Gastroesophageal sphincter (tissue), 3 donors: ENCODE measurements around the gene MYO18B.

ENCODE experiments used
- CTCF ChIP-seq, 4 experiments: fragments of 200-600 bp in 2 of 4; fragments of 450-650 bp in 2 of 4; sonication (generic) in 1 of 4; IDR thresholded peaks; one replicate each; pipeline ENCODE4 v1.5.1; 2017 to 2019; ENCODE audit warnings: antibody characterized with exemption in 4 of 4, mild to moderate bottlenecking in 2 of 4, moderate library complexity in 2 of 4
- EP300 ChIP-seq: sonication (generic); formaldehyde crosslinking; IDR thresholded peaks from one replicate; pipeline ENCODE4 v1.6.1; 2017; ENCODE audit warnings: antibody characterized with exemption, mild to moderate bottlenecking
- POLR2A ChIP-seq, 2 donors: fragments of 450-650 bp; IDR thresholded peaks; one replicate each; pipeline ENCODE4 v1.6.1; 2017; ENCODE audit warnings: antibody characterized with exemption in 2 of 2, mild to moderate bottlenecking in 2 of 2, moderate library complexity in 1 of 2
- POLR2AphosphoS5 ChIP-seq: sonication (generic); formaldehyde crosslinking; IDR thresholded peaks from one replicate; pipeline ENCODE4 v1.6.1; 2017; ENCODE audit warnings: antibody characterized with exemption

- no peak for TF ChIP-seq CTCF (IDR thresholded peaks at IDR 0.05)
- TF ChIP-seq POLR2A (IDR thresholded peaks at IDR 0.05), result no peak
- no peak for TF ChIP-seq POLR2AphosphoS5
- TF ChIP-seq EP300, result no peak
Measured at GRCh38 chr22:25814685-25815084, 72.7 kb downstream of the MYO18B start.
